ENCODE data around the gene ECE1.
A peak's percentile ranks its signal among the peaks of the same experiment; 100 is the strongest.

ECE1 gene

GRCh38 chr1:21307663-21308305 lies 17.5 kb upstream of the ECE1 start:
- no peak for DNase-seq

DNA sequence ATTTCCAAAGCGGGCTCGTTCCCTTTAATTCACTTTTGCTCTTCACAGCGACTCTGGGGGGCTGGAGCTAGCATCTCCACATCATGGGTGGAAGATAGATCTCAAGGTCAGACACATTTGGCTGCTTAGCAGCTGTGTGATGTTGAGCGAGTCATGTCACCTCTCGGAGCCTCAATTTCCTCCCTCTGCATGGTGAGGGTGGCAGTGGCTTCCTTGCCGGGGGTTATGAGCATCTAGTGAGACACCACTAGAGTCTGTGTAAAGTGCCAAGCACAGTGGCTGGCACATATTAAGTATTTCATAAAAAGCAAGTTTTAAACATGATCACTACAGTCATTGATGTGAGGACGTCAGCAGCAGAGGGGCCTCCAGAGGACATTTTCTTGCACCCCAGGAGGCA lies 16.9 kb upstream of the ECE1 start:
- DNase-seq: no peak

GRCh38 chr1:21305900-21306189 lies 15.6 kb upstream of the ECE1 start:
- DNase-seq: no peak

DNA sequence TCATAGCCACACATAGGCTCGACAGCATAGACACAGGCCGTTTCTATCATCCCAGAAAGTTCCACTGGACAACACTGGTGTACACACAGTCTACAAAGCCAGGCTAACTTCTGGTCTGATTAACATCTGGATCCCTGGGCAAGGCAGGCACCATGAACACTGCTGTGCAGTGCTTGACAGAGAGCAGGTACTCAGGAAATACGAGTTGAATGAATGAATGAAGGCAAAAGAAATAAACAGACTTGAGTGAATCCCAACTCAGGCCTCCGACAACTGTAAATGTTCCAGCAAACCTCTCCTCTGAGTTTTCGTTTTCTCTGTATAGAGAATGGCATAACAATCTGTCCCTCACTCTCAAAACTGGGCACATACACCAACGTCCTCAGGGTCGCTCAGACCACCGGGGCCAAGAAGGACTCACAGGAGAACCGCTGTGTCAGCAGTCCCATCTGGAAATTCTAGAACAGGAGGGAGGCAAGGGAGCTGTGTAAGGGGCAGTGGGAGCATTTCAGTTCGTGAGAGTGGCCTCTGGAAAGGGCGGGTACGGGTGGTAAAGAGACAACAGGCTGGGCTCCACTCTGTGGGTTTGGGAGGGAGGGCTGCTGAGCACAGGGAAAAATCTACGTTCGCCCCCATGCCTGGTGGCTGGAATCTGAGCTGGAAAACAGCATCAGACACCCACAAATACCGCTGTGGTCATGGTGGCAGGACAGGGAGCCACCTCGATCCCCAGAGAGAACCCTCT lies 15.1 kb upstream of the ECE1 start:
- no peak for DNase-seq

- DNase-seq: no peak
Measured at GRCh38 chr1:21304488-21304887, 14.2 kb upstream of the ECE1 start.

DNA sequence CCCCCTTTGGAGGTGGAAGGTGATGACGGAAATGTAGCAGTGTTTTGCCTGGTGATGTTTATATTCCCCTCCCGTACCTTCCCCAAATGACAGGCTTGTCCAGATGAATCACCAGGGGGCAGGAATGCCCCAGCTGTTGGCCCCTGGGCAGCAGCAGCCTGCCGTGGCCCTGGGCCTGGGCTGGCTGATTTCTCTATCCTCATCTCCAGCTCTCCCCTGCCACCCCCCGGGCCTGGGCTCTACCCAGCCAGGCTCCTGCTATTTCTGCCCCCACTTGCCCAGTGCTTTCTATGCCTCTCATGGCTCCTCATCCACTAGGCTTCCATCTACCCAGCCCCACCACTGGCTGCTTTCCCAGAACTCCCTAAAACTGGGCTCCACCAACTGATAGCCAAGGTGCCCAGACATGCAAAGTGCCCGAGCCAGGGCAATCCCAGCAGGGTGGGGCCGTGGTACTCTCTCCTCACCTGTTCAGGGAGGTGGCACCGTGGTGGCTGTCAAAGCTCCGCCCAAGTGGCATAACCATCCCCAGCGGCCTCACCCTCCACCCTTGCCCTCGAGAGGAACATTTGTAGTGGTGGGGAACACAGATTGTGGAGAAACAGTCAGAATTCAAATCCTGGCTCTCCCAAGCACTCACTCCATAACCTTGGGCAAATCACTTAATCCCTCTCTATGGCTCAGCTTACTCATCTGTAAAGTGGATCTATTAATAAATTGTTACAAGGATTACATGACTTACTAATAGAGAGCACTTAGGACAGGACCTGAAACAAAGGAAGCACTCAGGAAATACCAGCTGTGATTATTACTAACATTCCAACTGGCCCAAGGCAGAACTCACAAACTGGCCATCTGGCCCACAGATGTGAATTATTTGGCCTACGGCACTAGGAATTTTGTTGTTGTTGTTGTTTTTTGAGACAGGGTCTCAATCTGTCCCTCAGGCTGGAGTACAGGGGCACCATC lies 12.8 kb upstream of the ECE1 start:
- no peak for DNase-seq

DNA sequence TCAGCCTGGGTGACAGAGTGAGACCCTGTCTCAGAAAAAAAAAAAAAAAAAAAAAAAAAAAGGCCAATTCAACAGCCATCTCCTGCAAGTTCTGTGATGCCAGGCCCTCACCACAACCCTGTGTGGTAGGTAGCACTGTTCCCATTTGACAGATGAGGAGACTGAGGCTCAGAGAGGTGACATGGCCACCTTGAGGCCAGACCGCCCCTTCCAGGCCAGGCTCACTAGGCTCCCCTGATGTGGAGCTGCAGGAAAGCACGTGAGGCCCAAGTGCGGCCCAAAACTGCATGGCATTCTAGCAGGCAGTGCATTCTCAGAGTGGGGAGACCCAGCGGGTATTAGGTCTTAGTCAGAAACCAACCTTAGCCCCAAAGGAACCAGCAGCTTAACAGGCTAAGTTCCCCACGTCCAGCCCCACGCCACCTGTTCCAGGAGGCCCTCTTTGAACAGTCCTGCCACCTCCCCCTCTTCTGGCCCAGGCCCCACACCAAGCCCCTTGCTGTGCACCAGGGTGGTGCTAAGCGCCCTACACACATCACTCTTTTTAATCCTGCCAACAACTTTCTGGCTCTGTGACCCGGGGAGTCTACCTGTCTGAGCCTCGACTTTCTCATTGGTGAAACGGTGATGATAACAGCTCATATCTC lies 11.7 kb upstream of the ECE1 start:
- no peak for DNase-seq

GRCh38 chr1:21300774-21301173 lies 10.5 kb upstream of the ECE1 start:
- no peak for DNase-seq

- DNase-seq: no peak
Measured at GRCh38 chr1:21299780-21300395, 9.6 kb upstream of the ECE1 start.

DNA sequence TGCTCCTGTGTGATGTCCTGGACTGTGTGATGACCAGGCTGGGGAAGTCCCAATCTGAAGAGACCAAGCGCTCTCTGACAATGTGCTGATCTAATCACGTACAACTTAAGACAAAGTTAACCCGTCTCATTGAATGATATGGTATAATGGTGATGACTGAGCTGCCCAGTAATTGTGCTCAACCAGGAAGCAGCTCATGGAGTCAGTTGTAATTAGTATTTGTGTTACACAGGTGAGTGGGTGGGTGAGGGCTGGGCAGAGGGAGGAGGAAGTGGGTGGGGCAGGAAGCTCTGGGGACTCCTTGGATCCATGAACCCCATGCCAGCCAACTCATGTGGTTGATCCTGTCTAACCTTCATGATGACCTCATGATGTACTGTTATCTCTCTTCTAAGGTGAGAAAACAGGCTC lies 8.7 kb upstream of the ECE1 start:
- DNase-seq: peak; percentile 51

DNA sequence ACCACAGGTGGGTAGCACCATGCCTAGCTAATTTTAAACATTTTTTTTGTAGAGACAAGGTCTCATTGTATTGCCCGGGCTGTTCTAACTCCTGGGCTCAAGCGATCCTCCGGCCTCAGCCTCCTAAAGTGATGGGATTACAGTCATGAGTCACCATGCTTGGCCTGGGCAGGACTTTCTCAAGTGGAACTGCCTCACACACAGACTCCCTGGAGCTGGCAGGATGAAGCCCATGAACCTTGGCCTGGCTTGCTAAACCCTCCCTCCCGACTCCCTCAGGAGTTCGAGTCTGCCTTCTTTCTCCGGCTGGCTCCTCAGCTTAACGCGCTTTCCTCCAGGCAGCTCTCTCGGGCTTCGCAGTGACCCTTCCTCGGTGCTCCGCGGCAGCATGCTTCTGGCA lies 7.7 kb upstream of the ECE1 start:
- DNase-seq: no peak

GRCh38 chr1:21296509-21297354 lies 6.5 kb upstream of the ECE1 start:
- DNase-seq: no peak

DNA sequence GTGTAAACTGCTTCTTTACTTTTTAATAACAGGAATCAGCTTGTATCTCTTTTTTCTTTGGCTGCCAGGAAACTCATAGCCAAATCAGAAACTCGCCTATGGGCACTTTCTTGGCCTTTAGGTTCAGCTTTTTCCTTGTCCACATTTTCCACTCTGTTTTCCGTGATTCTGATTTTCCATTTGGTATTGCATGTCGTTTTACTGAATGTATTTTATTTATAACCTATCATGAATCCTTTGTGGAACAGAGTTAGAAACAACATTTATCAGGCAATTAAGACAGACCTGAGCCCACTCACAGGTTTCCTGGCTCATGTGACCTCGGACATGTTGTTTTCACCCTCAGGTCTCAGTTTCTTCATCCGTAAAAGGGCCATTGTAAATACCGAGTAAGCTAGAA lies 5.3 kb upstream of the ECE1 start:
- no peak for DNase-seq

DNA sequence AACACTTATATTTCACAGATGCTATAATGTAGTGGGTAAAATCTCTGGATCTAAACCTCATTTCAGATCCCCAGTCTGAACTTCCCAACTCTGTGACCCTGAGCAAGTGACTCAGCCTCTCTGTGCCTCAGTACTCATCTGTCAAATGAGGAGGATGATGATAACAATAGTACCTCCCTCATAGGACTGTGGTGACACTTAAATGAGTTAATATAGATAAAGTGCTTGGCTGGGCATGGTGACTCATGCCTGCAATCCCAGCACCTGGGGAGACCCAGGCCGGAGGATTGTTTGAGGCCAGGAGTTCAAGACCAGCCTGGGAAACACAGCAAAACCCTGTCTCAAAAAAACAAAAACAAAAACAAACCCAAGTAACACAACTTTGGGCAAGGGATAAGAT lies 4.7 kb upstream of the ECE1 start:
- DNase-seq: peak; percentile 68

- peak; percentile 93 for DNase-seq
Measured at GRCh38 chr1:21294266-21294989, 4.2 kb upstream of the ECE1 start.

GRCh38 chr1:21293537-21294265 lies 3.4 kb upstream of the ECE1 start:
- DNase-seq: peak; percentile 93

GRCh38 chr1:21292984-21293536 lies 2.8 kb upstream of the ECE1 start:
- peak; percentile 71 for DNase-seq

- DNase-seq: no peak
Measured at GRCh38 chr1:21292503-21292983, 2.3 kb upstream of the ECE1 start.

DNA sequence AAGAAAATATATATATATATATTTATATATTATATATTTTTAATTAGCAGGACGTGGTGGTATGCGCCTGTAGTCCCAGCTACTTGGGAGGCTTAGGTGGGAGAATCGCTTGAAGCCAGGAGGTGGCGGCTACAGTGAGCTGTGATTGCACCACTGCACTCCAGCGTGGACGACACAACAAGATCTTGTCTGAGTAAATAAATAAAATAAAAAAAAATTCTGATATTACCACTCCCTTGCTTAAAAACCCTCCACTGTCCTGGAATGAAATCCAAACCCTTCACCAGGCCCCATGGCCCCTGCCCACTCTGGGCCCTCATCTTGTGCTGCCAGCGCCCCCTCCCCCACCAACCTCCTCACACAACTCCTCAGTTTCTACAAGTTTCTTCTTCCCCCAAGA lies 1.7 kb upstream of the ECE1 start:
- no peak for DNase-seq

DNA sequence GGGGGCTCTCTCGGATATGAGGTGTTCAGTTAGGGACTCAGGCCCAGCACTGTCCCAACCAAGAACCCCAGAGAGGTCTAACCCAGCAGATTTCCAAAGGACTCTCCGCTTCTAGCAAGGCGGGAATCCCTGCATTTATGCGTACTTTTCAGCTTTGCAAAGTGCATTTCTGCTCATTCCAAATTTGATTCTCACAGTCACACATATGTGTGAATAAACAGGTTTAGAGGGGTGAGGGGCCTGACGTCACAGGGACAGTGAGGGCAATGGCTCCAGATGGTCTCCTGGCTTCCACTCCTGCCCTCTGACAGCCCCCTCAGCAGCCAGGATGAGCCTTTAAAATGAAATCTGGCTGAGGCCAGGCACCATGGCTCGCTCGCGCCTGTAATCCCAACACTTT lies 921 bp upstream of the ECE1 start:
- no peak for DNase-seq
